Mesenchymal stem cell (in vitro differentiated cells and primary cell): ENCODE measurements around the gene CFDP1.

ENCODE experiments used
- DNase-seq: peaks from one replicate; pipeline ENCODE4 v3.0.0-alpha.2; 2013
- H2AFZ ChIP-seq: one replicate; pipeline ENCODE4 v1.6.1; 2013; ENCODE audit warnings: low read depth, mild to moderate bottlenecking, control low read depth, inconsistent platforms, low read length, moderate library complexity
- H2AK5ac ChIP-seq: 2 replicates; pipeline ENCODE4 v1.6.1; 2013; ENCODE audit warnings: low read length, moderate library complexity, mild to moderate bottlenecking, inconsistent platforms; ENCODE audit not compliant: severe bottlenecking
- H2BK120ac ChIP-seq: one replicate; pipeline ENCODE4 v1.6.1; 2013; ENCODE audit warnings: low read depth, mild to moderate bottlenecking, inconsistent platforms, low read length, moderate library complexity
- H2BK12ac ChIP-seq, 2 experiments: one replicate each; pipeline ENCODE4 v1.6.1; 2013; ENCODE audit warnings: inconsistent platforms in 2 of 2, low read length in 2 of 2, mild to moderate bottlenecking in 2 of 2, moderate library complexity in 2 of 2, control low read depth in 1 of 2
- H2BK15ac ChIP-seq: one replicate; pipeline ENCODE4 v1.6.1; 2013; ENCODE audit warnings: mild to moderate bottlenecking, low read depth, inconsistent platforms; ENCODE audit not compliant: poor library complexity, severe bottlenecking
- H2BK5ac ChIP-seq: 2 replicates; pipeline ENCODE4 v1.6.1; 2013; ENCODE audit warnings: low read depth, mild to moderate bottlenecking, low read length, control low read depth, inconsistent platforms; ENCODE audit not compliant: poor library complexity, severe bottlenecking
- H3K14ac ChIP-seq, 2 experiments: one replicate each; pipeline ENCODE4 v1.6.1; 2013; ENCODE audit warnings: inconsistent platforms in 2 of 2, low read length in 2 of 2, control low read depth in 1 of 2, mild to moderate bottlenecking in 1 of 2, moderate library complexity in 1 of 2
- H3K18ac ChIP-seq, 2 experiments: one replicate each; pipeline ENCODE4 v1.6.1; 2013; ENCODE audit warnings: inconsistent platforms in 2 of 2, low read length in 2 of 2, control low read depth in 1 of 2, low read depth in 1 of 2, mild to moderate bottlenecking in 1 of 2
- H3K23ac ChIP-seq, 2 experiments: one replicate each; pipeline ENCODE4 v1.6.1; 2013; ENCODE audit warnings: inconsistent platforms in 2 of 2, low read length in 2 of 2, mild to moderate bottlenecking in 2 of 2, moderate library complexity in 2 of 2, control low read depth in 1 of 2
- H3K27ac ChIP-seq: 2 replicates; pipeline ENCODE4 v1.5.1; 2013; ENCODE audit warnings: mild to moderate bottlenecking, moderate library complexity, low read length, control low read depth, inconsistent platforms; ENCODE audit not compliant: poor library complexity, severe bottlenecking
- H3K27me3 ChIP-seq, 2 experiments: 2 replicates each; pipeline versions ENCODE4 v1.6.1 to v1.7.0; 2013; ENCODE audit warnings: low read length in 2 of 2, mild to moderate bottlenecking in 2 of 2, moderate library complexity in 2 of 2, control low read depth in 1 of 2, inconsistent platforms in 1 of 2; ENCODE audit not compliant: control insufficient read depth in 1 of 2, insufficient read depth in 1 of 2
- H3K36me3 ChIP-seq, 2 experiments: 2 replicates each; pipeline versions ENCODE4 v1.6.1 to v1.7.0; 2013; ENCODE audit warnings: low read length in 2 of 2, control low read depth in 1 of 2, inconsistent platforms in 1 of 2, low read depth in 1 of 2, mild to moderate bottlenecking in 1 of 2; ENCODE audit not compliant: insufficient read depth in 2 of 2, control insufficient read depth in 1 of 2
- H3K4ac ChIP-seq, 2 experiments: one replicate each; pipeline ENCODE4 v1.6.1; 2013; ENCODE audit warnings: inconsistent platforms in 2 of 2, low read length in 2 of 2, mild to moderate bottlenecking in 2 of 2, moderate library complexity in 2 of 2, control low read depth in 1 of 2, low read depth in 1 of 2
- H3K4me1 ChIP-seq: 2 replicates; pipeline ENCODE4 v1.6.1; 2013; ENCODE audit warnings: low read depth, low read length, control low read depth; ENCODE audit not compliant: control insufficient read depth, insufficient read depth
- H3K4me2 ChIP-seq: 2 replicates; pipeline ENCODE4 v1.6.1; 2013; ENCODE audit warnings: low read length, mild to moderate bottlenecking, inconsistent platforms; ENCODE audit not compliant: poor library complexity, severe bottlenecking
- H3K4me3 ChIP-seq, 2 experiments: 2 replicates each; pipeline versions ENCODE4 v1.5.1 to v1.7.0; 2013; ENCODE audit warnings: low read length in 2 of 2, mild to moderate bottlenecking in 2 of 2, control low read depth in 1 of 2, low read depth in 1 of 2; ENCODE audit not compliant: insufficient read depth in 1 of 2
- H3K79me1 ChIP-seq: replicated peaks from 2 replicates; pipeline ENCODE4 v1.6.1; 2013; ENCODE audit warnings: mild to moderate bottlenecking, control low read depth, low read length, inconsistent platforms; ENCODE audit not compliant: poor library complexity, severe bottlenecking
- H3K9ac ChIP-seq: 2 replicates; pipeline ENCODE4 v1.7.0; 2013; ENCODE audit warnings: mild to moderate bottlenecking, low read length, moderate library complexity
- H3K9me3 ChIP-seq: 2 replicates; pipeline ENCODE4 v1.7.0; 2013; ENCODE audit warnings: mild to moderate bottlenecking, low read length; ENCODE audit not compliant: control insufficient read depth
- H4K8ac ChIP-seq: one replicate; pipeline ENCODE4 v1.6.1; 2013; ENCODE audit warnings: inconsistent platforms, mild to moderate bottlenecking, low read length, moderate library complexity
- H4K91ac ChIP-seq: one replicate; pipeline ENCODE4 v1.6.1; 2013; ENCODE audit warnings: mild to moderate bottlenecking, low read length, inconsistent platforms
- WGBS: methylation state at CpG from one replicate; pipeline ENCODE4 v1.1.7; 2013; ENCODE audit warnings: mixed read lengths; 5-methylcytosine and 5-hydroxymethylcytosine counted together

Gene CFDP1

GRCh38 chr16:75249441-75249840, 183.9 kb downstream of the CFDP1 start:
- Histone ChIP-seq H4K91ac (peak overlapping the region; percentile 40), H2BK120ac (no peak overlapping the region), H2AFZ (no peak overlapping the region), H2BK5ac (peak overlapping the region; percentile 99), H3K27ac (peak overlapping the region; percentile 99), H2BK12ac (peak overlapping the region; percentile 21 to 56), H3K14ac (peak overlapping the region in 1 of 2 experiments; percentile 91), H3K79me1 (no peaks in the 10 kb centered on the region), H3K27me3 (no peaks in the 10 kb centered on the region), H2BK15ac (peak overlapping the region; percentile 71), H3K4me3 (peak overlapping the region in 1 of 2 experiments; percentile 89), H3K9ac (peak overlapping the region; percentile 92), H3K4me1 (peaks cover 77% of the 10 kb centered on the region), H3K4me2 (peak overlapping the region; percentile 93), H4K8ac (peak overlapping the region; percentile 21), H3K36me3 (peaks cover 0 to 53% of the 10 kb centered on the region in 2 experiments), H2AK5ac (peak overlapping the region; percentile 73), H3K9me3 (no peaks in the 10 kb centered on the region), H3K18ac (peak overlapping the region; percentile 89 to 97), H3K4ac (peak overlapping the region in 1 of 2 experiments; percentile 0), H3K23ac (peak overlapping the region in 1 of 2 experiments; percentile 35)
- DNase-seq = no peak
- WGBS = 58% methylated on average over 5 of the region's 5 CpGs

GRCh38 chr16:75248536-75249380, 184.5 kb downstream of the CFDP1 start:
- peaks cover 77% of the 10 kb centered on the region for H3K4me1 ChIP-seq
- peak overlapping the region; percentile 74 for H4K8ac ChIP-seq
- H3K14ac ChIP-seq = peak overlapping the region in 1 of 2 experiments; percentile 76
- peak overlapping the region; percentile 92 for H3K9ac ChIP-seq
- peak overlapping the region; percentile 51 to 80 for H2BK12ac ChIP-seq
- peak overlapping the region; percentile 73 for H2AK5ac ChIP-seq
- H3K36me3 ChIP-seq = peaks cover 0 to 60% of the 10 kb centered on the region in 2 experiments
- peak overlapping the region; percentile 99 for H3K27ac ChIP-seq
- no peak overlapping the region for H2AFZ ChIP-seq
- DNase-seq = no peak
- peak overlapping the region in 1 of 2 experiments; percentile 89 for H3K4me3 ChIP-seq
- peak overlapping the region; percentile 60 for H2BK5ac ChIP-seq
- peak overlapping the region; percentile 16 to 95 for H3K23ac ChIP-seq
- H2BK120ac ChIP-seq = no peak overlapping the region
- H3K9me3 ChIP-seq = no peaks in the 10 kb centered on the region
- H3K27me3 ChIP-seq = no peaks in the 10 kb centered on the region
- 69% methylated on average over 17 of the region's 17 CpGs for WGBS
- peak overlapping the region; percentile 51 to 91 for H3K4ac ChIP-seq
- peak overlapping the region; percentile 48 for H4K91ac ChIP-seq
- peak overlapping the region; percentile 72 to 89 for H3K18ac ChIP-seq
- peak overlapping the region; percentile 93 for H3K4me2 ChIP-seq
- H3K79me1 ChIP-seq = no peaks in the 10 kb centered on the region
- peak overlapping the region; percentile 71 for H2BK15ac ChIP-seq

GRCh38 chr16:75248142-75248535, 185.2 kb downstream of the CFDP1 start:
- WGBS = 67% methylated on average over 13 of the region's 13 CpGs
- H3K9me3 ChIP-seq = no peaks in the 10 kb centered on the region
- peak overlapping the region; percentile 1 for H4K8ac ChIP-seq
- H3K4me3 ChIP-seq = no peak overlapping the region
- H2AK5ac ChIP-seq = peak overlapping the region; percentile 73
- H3K36me3 ChIP-seq = peaks cover 0 to 62% of the 10 kb centered on the region in 2 experiments
- peak overlapping the region; percentile 31 for H2BK5ac ChIP-seq
- H3K4ac ChIP-seq = peak overlapping the region in 1 of 2 experiments; percentile 29
- peak overlapping the region; percentile 93 for H3K4me2 ChIP-seq
- peak; percentile 67 for DNase-seq
- H2BK15ac ChIP-seq = peak overlapping the region; percentile 12
- H2BK120ac ChIP-seq = no peak overlapping the region
- no peak overlapping the region for H3K9ac ChIP-seq
- no peaks in the 10 kb centered on the region for H3K79me1 ChIP-seq
- H3K18ac ChIP-seq = peak overlapping the region; percentile 35 to 89
- peak overlapping the region in 1 of 2 experiments; percentile 23 for H2BK12ac ChIP-seq
- no peaks in the 10 kb centered on the region for H3K27me3 ChIP-seq
- H3K27ac ChIP-seq = peak overlapping the region; percentile 99
- peaks cover 77% of the 10 kb centered on the region for H3K4me1 ChIP-seq
- peak overlapping the region in 1 of 2 experiments; percentile 76 for H3K14ac ChIP-seq
- H4K91ac ChIP-seq = no peak overlapping the region
- peak overlapping the region; percentile 16 to 34 for H3K23ac ChIP-seq
- H2AFZ ChIP-seq = no peak overlapping the region

GRCh38 chr16:75247249-75247648, 186.1 kb downstream of the CFDP1 start:
- Histone ChIP-seq H3K18ac (peak overlapping the region; percentile 85 to 96), H2BK5ac (no peak overlapping the region), H2AFZ (no peak overlapping the region), H3K23ac (peak overlapping the region in 1 of 2 experiments; percentile 53), H2BK120ac (no peak overlapping the region), H3K4ac (peak overlapping the region; percentile 90 to 96), H2BK15ac (peak overlapping the region; percentile 29), H3K9ac (no peak overlapping the region), H3K14ac (peak overlapping the region in 1 of 2 experiments; percentile 91), H2AK5ac (peak overlapping the region; percentile 99), H2BK12ac (peak overlapping the region; percentile 91 to 97), H3K27me3 (no peaks in the 10 kb centered on the region), H3K79me1 (no peaks in the 10 kb centered on the region), H3K4me1 (peaks cover 77% of the 10 kb centered on the region), H3K4me2 (peak overlapping the region; percentile 47), H3K9me3 (no peaks in the 10 kb centered on the region), H4K8ac (peak overlapping the region; percentile 70), H3K27ac (peak overlapping the region; percentile 99), H4K91ac (peak overlapping the region; percentile 99), H3K4me3 (peak overlapping the region in 1 of 2 experiments; percentile 30), H3K36me3 (peaks cover 3 to 65% of the 10 kb centered on the region in 2 experiments)
- WGBS = 80% methylated on average over 12 of the region's 13 CpGs
- DNase-seq = peak; percentile 44
